Measurements from ENCODE around the gene GPC4. TPM values are rescaled to one million over a fixed set of nuclear protein-coding genes. Genes with fewer than 3 reads are reported as not detected.

The GPC4 gene
- total RNA-seq, 2 experiments from 2014 or later: not detected

DNA sequence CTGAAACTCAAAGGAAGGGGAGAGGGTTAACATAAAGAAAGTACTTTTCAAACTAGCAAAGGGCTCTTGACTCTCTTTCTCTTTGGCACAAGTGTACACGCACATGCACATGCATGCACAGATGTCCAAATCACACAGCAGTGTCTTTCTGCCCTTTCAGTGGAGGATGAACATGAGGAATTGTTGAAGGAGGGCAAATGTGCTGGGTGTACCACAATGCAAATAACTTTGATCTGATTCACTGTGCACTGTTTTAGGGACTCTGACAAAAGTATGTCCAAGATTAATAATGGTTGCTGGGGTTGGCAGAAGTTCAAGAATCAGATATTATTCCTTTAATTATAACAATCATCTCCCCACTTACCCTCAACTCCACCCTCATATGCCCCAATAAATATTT lies 93.8 kb downstream of the GPC4 start:
- ATAC-seq (no peak), DNase-seq (no peak)
- ChIA-PET POLR2A (no interaction called here), CTCF (interaction anchor here (0.6 to 0.8 kb wide), 2 partner anchors 110 to 1291 kb away, joined by 3 read pairs; no protein-coding TSS in a partner anchor)
- no peaks in the 10 kb centered on the region for H3K36me3 Mint-ChIP-seq (ENCODE audit: low read depth)
- no peaks in the 10 kb centered on the region for H3K9me3 Mint-ChIP-seq (ENCODE audit: low read depth)
- no peak overlapping the region for H3K4me3 Mint-ChIP-seq
- no peaks in the 10 kb centered on the region for H3K27me3 Mint-ChIP-seq
- H3K27ac Mint-ChIP-seq: no peak overlapping the region
- intact Hi-C loops (cut with DNase I, micrococcal nuclease): no loop called here
- peaks cover 4% of the 10 kb centered on the region for H3K4me1 Mint-ChIP-seq

DNA sequence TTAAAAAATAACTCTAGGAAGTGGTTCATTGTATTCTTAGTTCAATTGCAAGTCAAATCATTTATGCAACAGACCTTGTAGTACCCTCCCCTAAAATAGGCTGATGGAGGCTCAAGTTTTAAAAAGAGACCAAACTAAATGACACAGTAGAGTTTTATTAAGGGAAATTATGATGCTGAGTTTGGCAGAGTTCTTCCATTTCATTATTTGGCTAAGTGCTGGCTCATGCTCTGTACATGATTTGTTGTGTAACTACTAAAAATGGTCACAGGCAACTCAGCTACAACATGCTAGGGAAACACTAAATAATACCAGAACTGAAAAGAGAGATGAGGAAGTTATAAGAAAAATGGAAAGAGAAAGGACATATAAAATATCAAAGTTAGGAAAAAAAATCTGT lies 101.0 kb downstream of the GPC4 start:
- H3K27ac Mint-ChIP-seq: no peak overlapping the region
- H3K27me3 Mint-ChIP-seq: peaks cover 2% of the 10 kb centered on the region
- no peaks in the 10 kb centered on the region for H3K4me1 Mint-ChIP-seq
- no peaks in the 10 kb centered on the region for H3K36me3 Mint-ChIP-seq (ENCODE audit: low read depth)
- no peak overlapping the region for H3K4me3 Mint-ChIP-seq
- ATAC-seq (no peak), DNase-seq (no peak)
- intact Hi-C loops (cut with DNase I, micrococcal nuclease): no loop called here
- CTCF ChIA-PET: interaction anchor here (0.7 kb wide), 1 partner anchor 180 kb away, joined by 3 read pairs; no protein-coding TSS in a partner anchor
- POLR2A ChIA-PET: no interaction called here
- H3K9me3 Mint-ChIP-seq (ENCODE audit: low read depth): no peaks in the 10 kb centered on the region

DNA sequence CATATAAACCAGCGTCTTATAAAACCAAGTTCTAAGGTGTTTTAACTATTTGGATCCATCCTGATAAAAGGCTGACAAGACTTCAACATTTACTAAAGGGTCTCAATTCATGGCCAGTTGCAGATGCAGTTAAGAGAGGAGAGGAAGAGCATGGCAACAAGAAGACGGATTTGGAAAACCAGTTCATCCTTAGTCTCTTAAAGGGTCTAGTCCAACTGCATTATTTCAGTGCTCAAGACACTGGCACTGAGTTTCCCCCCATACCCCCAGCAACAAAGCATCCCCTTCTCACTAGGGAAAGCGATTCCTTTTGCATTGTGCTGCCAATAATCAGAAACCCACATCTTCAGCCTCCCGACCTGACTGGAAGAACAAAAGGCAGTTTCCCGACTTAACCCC lies 106.8 kb downstream of the GPC4 start:
- Mint-ChIP-seq H3K4me3 (no peak overlapping the region), H3K4me1 (no peaks in the 10 kb centered on the region), H3K27me3 (peaks cover 2% of the 10 kb centered on the region), H3K36me3 (ENCODE audit: low read depth) (no peaks in the 10 kb centered on the region), H3K9me3 (ENCODE audit: low read depth) (no peaks in the 10 kb centered on the region), H3K27ac (no peak overlapping the region)
- DNase-seq: no peak
- intact Hi-C loops (cut with DNase I, micrococcal nuclease): no loop called here
- POLR2A ChIA-PET: no interaction called here
- CTCF ChIA-PET: interaction anchor here (0.6 kb wide), 1 partner anchor 333 kb away, joined by 3 read pairs; no protein-coding TSS in a partner anchor
- ATAC-seq: no peak

DNA sequence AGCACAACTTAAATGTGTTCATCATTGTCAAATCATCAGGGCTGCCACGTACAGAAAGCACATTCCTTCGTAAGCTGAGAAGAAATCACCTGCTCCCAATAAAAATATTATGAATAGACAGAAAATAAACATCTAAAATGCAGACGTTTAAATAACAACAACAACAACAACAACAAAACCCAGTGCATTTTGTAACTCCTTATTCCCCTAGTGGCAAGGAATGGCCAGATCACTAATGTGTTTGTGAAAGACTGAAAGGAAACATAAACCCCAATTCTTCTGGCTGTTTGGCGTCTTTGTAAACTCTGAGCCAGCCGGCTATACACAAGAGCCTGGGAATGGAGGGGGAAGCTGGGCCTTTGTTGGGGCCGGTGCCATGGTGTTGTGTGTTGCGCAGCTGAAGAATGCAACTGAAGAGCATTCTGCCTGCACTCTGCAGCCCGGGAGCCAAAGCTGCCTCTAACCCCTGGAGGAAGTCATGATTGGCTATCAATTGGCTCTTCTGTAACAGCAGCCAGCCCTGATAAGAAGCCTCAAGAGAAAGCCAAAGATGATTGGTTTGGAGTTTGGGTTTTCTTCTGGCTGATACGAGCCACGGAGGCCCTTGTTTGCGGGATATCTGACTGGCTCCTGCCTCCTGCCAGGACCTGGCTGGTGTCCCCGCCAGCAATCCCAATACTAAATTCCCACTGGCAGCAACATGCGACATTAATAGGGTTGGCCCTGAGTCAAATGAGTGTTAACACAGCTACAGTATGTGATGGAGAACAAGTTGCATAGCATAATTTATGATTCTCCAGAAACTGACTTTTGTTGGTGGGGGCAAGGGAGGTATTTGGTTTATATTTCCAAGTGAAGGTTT lies 107.4 kb downstream of the GPC4 start:
- Mint-ChIP-seq H3K9me3 (ENCODE audit: low read depth) (no peaks in the 10 kb centered on the region), H3K27ac (no peak overlapping the region), H3K27me3 (peaks cover 2% of the 10 kb centered on the region), H3K4me1 (no peaks in the 10 kb centered on the region), H3K4me3 (no peak overlapping the region), H3K36me3 (ENCODE audit: low read depth) (no peaks in the 10 kb centered on the region)
- intact Hi-C loops (cut with DNase I, micrococcal nuclease): no loop called here
- ChIA-PET POLR2A (no interaction called here), CTCF (interaction anchor here (0.6 kb wide), 1 partner anchor 334 kb away, joined by 3 read pairs; no protein-coding TSS in a partner anchor)
- DNase-seq: no peak
- ATAC-seq: no peak

DNA sequence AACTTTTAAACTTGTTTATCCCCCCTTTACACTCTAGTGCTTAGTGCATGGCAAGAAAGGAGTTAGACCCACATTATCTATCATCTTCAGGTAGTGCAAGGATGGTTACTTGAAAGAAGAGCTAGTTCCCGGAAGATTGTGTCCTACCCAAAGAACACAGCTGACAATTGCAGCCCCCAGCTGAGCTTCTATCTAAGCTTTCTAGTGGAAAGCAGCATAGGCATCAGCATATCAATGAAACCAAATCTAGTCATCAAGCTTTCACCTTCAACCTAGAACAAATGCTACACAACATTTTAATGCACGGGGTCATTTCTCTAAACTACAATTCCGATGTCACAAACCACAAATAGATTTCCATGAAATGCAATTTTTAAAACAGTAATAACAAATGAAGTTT lies 108.2 kb downstream of the GPC4 start:
- no peak overlapping the region for H3K4me3 Mint-ChIP-seq
- DNase-seq (no peak), ATAC-seq (no peak)
- H3K4me1 Mint-ChIP-seq: no peaks in the 10 kb centered on the region
- H3K36me3 Mint-ChIP-seq (ENCODE audit: low read depth): no peaks in the 10 kb centered on the region
- intact Hi-C loops (cut with DNase I, micrococcal nuclease): no loop called here
- POLR2A ChIA-PET: no interaction called here
- H3K27me3 Mint-ChIP-seq: no peaks in the 10 kb centered on the region
- no peak overlapping the region for H3K27ac Mint-ChIP-seq
- CTCF ChIA-PET: no interaction called here
- no peaks in the 10 kb centered on the region for H3K9me3 Mint-ChIP-seq (ENCODE audit: low read depth)

DNA sequence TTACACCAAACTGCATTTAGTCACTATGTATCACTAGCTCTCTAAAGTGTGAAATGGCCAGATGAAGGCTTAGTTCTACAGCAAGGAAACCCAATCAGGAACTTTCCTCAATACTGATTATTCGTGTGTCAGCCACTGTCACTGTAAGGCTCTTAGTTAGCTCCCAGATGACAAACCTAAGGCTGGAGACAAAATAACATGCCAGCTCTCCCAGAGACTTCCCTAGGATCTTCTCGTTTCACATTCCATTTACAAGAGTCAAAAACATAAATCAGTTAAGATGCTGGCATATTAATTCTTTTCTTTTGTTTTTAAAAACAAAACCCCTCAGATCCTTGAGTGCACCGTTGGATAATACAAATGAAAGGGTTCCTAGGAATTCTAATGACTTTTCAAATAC lies 109.0 kb downstream of the GPC4 start:
- Mint-ChIP-seq H3K27me3 (no peaks in the 10 kb centered on the region), H3K27ac (no peak overlapping the region), H3K4me3 (no peak overlapping the region), H3K9me3 (ENCODE audit: low read depth) (no peaks in the 10 kb centered on the region), H3K4me1 (no peaks in the 10 kb centered on the region), H3K36me3 (ENCODE audit: low read depth) (no peaks in the 10 kb centered on the region)
- CTCF ChIA-PET: no interaction called here
- no peak for DNase-seq
- intact Hi-C loops (cut with DNase I, micrococcal nuclease): no loop called here
- POLR2A ChIA-PET: no interaction called here
- ATAC-seq: no peak

DNA sequence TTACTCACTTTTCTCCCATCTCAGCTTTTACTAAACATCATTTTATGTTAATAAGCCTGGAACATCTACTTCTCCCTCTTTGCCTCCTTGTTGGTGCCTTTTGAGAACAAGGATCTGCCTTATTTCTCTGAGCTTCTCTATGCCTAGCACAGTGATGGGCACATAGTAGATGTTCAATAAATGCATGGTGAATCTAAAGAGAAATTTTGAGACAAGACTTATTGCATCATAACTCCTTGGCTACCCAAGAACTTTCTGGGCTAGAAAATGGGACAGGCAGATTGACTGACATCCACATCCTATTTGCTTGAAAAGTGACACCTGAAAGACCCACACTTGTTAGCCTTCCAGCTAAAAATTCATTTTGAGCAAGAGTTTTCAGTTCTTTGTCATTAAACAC lies 109.9 kb downstream of the GPC4 start:
- intact Hi-C loops (cut with DNase I, micrococcal nuclease): no loop called here
- no peaks in the 10 kb centered on the region for H3K4me1 Mint-ChIP-seq
- no peak overlapping the region for H3K4me3 Mint-ChIP-seq
- H3K36me3 Mint-ChIP-seq (ENCODE audit: low read depth): no peaks in the 10 kb centered on the region
- H3K9me3 Mint-ChIP-seq (ENCODE audit: low read depth): no peaks in the 10 kb centered on the region
- no peak for ATAC-seq
- no peaks in the 10 kb centered on the region for H3K27me3 Mint-ChIP-seq
- ChIA-PET CTCF (interaction anchor here (0.5 kb wide), 1 partner anchor 501 kb away, joined by 4 read pairs; no protein-coding TSS in a partner anchor), POLR2A (no interaction called here)
- no peak for DNase-seq
- H3K27ac Mint-ChIP-seq: no peak overlapping the region

DNA sequence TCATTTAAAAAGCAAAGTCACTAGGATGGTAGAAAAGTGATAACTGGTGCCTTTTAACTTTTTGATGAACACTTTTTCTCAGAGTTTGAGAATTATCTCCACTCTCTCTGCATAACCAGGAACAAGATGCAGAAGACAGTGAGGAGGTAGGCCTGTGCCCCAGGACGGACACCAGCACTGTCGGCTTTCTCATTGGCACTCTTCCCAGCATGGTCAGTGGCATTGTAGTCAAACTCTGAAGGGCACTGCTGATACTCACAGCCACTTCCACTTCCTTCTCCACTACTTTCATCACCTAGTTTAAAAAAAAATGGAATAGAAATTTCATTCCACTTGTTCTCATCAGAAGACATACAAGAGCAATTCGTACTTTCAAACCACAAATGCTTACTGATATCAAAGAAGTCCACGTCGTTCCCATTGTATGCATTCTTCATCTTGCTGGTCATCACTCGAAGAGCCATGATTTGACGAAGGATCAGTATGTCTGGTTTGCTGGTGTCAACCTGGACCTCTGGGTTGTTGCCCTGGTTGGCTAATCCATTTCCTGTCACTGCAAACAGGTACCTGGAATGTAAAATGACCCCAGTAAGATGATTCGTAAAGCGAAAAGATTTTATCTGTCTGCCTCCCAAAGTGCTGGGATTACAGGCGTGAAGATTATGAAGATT lies 112.4 kb downstream of the GPC4 start:
- DNase-seq: no peak
- H3K4me3 Mint-ChIP-seq: no peak overlapping the region
- intact Hi-C loops (cut with DNase I, micrococcal nuclease): no loop called here
- H3K9me3 Mint-ChIP-seq (ENCODE audit: low read depth): no peaks in the 10 kb centered on the region
- ChIA-PET CTCF (no interaction called here), POLR2A (no interaction called here)
- H3K27me3 Mint-ChIP-seq: no peaks in the 10 kb centered on the region
- H3K4me1 Mint-ChIP-seq: no peaks in the 10 kb centered on the region
- H3K27ac Mint-ChIP-seq: no peak overlapping the region
- ATAC-seq: no peak
- H3K36me3 Mint-ChIP-seq (ENCODE audit: low read depth): no peaks in the 10 kb centered on the region

DNA sequence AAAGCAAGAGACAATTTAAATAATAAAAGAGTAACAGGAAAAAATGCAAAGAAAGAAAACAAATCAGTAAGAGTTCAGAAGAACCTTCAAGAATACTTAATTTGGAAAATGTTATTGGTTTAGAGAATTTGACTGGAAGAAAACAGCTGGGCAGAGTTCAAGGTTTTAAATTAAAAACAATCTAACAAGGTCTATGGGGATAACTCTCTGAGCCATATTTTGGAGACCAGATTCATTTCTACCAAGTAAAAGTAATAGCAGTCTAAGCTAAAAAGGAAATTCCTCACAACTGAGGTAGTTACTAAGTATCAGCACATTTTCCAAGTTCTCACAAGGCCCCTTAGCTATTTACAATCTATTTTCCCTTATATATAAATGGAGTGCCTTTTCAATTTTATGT lies 114.7 kb downstream of the GPC4 start:
- H3K4me1 Mint-ChIP-seq: no peaks in the 10 kb centered on the region
- H3K27me3 Mint-ChIP-seq: no peaks in the 10 kb centered on the region
- no peak overlapping the region for H3K4me3 Mint-ChIP-seq
- CTCF ChIA-PET: no interaction called here
- no peak overlapping the region for H3K27ac Mint-ChIP-seq
- DNase-seq (no peak), ATAC-seq (no peak)
- intact Hi-C loops (cut with DNase I, micrococcal nuclease): no loop called here
- H3K9me3 Mint-ChIP-seq (ENCODE audit: low read depth): no peaks in the 10 kb centered on the region
- POLR2A ChIA-PET: no interaction called here
- H3K36me3 Mint-ChIP-seq (ENCODE audit: low read depth): no peaks in the 10 kb centered on the region

DNA sequence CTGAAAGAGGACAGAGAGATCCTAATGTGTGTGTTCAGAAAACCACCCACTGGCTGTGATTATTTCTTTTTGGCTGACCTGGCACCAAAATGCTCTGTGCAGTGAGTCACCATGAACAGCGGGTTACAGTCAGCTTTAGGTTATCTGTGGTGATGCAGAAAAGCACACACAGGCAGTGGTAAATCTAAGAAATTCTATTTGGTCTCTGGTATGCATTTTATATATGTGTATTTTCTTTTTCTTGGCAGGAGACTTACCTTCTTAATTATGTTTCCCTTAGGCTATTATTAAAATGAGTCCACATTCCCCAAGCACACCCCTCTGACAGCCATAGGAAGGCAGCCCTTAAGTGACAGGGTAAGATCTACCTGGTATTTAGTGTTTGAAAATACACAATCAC lies 118.0 kb downstream of the GPC4 start:
- ChIA-PET CTCF (no interaction called here), POLR2A (no interaction called here)
- DNase-seq: no peak
- Mint-ChIP-seq H3K4me3 (no peak overlapping the region), H3K27me3 (no peaks in the 10 kb centered on the region), H3K36me3 (ENCODE audit: low read depth) (no peaks in the 10 kb centered on the region), H3K9me3 (ENCODE audit: low read depth) (no peaks in the 10 kb centered on the region), H3K4me1 (no peaks in the 10 kb centered on the region), H3K27ac (no peak overlapping the region)
- ATAC-seq: no peak
- intact Hi-C loops (cut with DNase I, micrococcal nuclease): no loop called here

DNA sequence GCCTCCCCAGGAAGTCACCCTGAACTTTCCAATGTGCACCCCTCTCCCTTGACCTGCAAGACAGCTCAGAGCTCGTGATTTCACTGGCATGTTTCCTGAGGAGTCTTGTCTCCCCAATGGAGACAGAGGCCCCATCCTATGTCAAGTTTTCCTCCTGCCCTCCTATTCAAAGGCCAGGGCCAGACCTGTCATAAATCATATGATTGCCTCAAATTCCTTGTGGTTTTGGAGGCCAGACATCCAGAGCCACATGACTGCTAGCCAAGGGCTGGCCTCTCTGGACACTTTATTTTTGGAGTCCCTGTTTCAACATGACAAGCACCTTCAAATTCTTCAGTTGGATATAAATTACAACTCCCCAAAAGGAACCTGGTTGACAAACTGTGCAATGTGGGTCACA lies 121.2 kb downstream of the GPC4 start:
- no peaks in the 10 kb centered on the region for H3K4me1 Mint-ChIP-seq

DNA sequence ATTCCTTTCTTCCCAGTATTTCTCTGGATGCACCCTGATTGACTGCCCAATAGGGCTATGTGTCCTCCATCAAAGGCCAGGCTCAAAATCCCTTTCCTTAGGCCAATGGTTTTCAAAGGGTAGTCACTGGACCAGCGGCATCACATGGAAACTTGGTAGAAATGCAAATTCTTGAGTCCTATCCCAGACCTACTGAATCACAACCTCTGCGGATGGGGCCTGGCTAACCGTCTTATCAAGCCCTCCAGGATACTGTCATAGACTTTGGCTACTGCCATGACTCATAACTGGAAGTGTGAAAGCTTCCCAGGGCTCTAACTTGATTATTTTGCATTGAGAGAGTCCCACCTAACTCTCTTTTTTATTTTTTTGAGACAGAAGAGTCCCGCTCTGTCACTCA lies 125.2 kb downstream of the GPC4 start:
- Mint-ChIP-seq H3K27ac (no peak overlapping the region), H3K27me3 (no peaks in the 10 kb centered on the region), H3K4me1 (no peaks in the 10 kb centered on the region), H3K9me3 (ENCODE audit: low read depth) (no peaks in the 10 kb centered on the region), H3K4me3 (no peak overlapping the region), H3K36me3 (ENCODE audit: low read depth) (no peaks in the 10 kb centered on the region)
- ChIA-PET POLR2A (no interaction called here), CTCF (no interaction called here)
- DNase-seq: no peak
- intact Hi-C loops (cut with DNase I, micrococcal nuclease): no loop called here
- ATAC-seq: no peak

More for the DNA sequence above, 121.2 kb downstream of the GPC4 start:
- intact Hi-C loops (cut with DNase I, micrococcal nuclease): no loop called here
- Mint-ChIP-seq H3K27me3 (no peaks in the 10 kb centered on the region), H3K27ac (no peak overlapping the region), H3K4me3 (no peak overlapping the region), H3K36me3 (ENCODE audit: low read depth) (no peaks in the 10 kb centered on the region), H3K9me3 (ENCODE audit: low read depth) (no peaks in the 10 kb centered on the region)
- no peak for DNase-seq
- ChIA-PET POLR2A (no interaction called here), CTCF (no interaction called here)
- no peak for ATAC-seq

Measured in activated CD4-positive, alpha-beta T cell treated with anti-CD3 and anti-CD28 coated beads for 36 hours (primary cell).